H1 (cell line): ENCODE measurements around the gene ENTPD6. TPM values are rescaled to one million over a fixed set of nuclear protein-coding genes. Genes with fewer than 3 reads are reported as not detected.

Source experiments
- CTCF ChIA-PET: fragments of 300-600 bp; sonication (Branson Sonifier 250); formaldehyde crosslinking; loops from one replicate; lab custom pipeline; 2021; ENCODE audit not compliant: partially characterized antibody; lab: Charles Lee
- POLR2A ChIA-PET: fragments of 300-600 bp; sonication (Branson Sonifier 250); formaldehyde crosslinking; loops from one replicate; lab custom pipeline; 2021; ENCODE audit warnings: inconsistent platforms; ENCODE audit not compliant: partially characterized antibody; lab: Charles Lee
- DNase-seq, 2 experiments: peaks; one replicate each; pipeline versions ENCODE4 v3.0.0 to v3.0.0-alpha.2; 2010 to 2022; ENCODE audit warnings: low spot score in 2 of 2, low read depth in 1 of 2, mixed read lengths in 1 of 2
- FAIRE-seq: peaks from 2 replicates; lab custom pipeline; 2011; peaks lifted over from hg19 to GRCh38; lab: Jason Lieb, UNC
- H2AFZ ChIP-seq: 2 replicates; pipeline ENCODE4 v1.8.1; 2012; ENCODE audit warnings: low read length, inconsistent platforms
- H2AK5ac ChIP-seq: 2 replicates; pipeline ENCODE4 v1.6.1; 2013; ENCODE audit warnings: low read depth, low read length
- H2BK120ac ChIP-seq: replicated peaks from 2 replicates; pipeline ENCODE3; 2013; ENCODE audit warnings: low read depth, low read length, inconsistent platforms
- H2BK12ac ChIP-seq: 2 replicates; pipeline ENCODE4 v1.6.1; 2013; ENCODE audit warnings: low read depth, low read length
- H2BK15ac ChIP-seq: 2 replicates; pipeline ENCODE4 v1.6.1; 2013; ENCODE audit warnings: low read length
- H2BK20ac ChIP-seq: 2 replicates; pipeline ENCODE4 v1.6.1; 2013; ENCODE audit warnings: low read length
- H2BK5ac ChIP-seq: 2 replicates; pipeline ENCODE4 v1.6.1; 2013; ENCODE audit warnings: low read depth, low read length
- H3K14ac ChIP-seq: 2 replicates; pipeline ENCODE4 v1.6.1; 2013; ENCODE audit warnings: inconsistent platforms; ENCODE audit not compliant: insufficient read length
- H3K18ac ChIP-seq: 2 replicates; pipeline ENCODE4 v1.6.1; 2013; ENCODE audit warnings: low read length; ENCODE audit errors: extremely low read depth
- H3K23ac ChIP-seq: 2 replicates; pipeline ENCODE4 v1.6.1; 2013; ENCODE audit warnings: inconsistent platforms; ENCODE audit not compliant: insufficient read length
- H3K23me2 ChIP-seq: 2 replicates; pipeline ENCODE4 v1.6.1; 2013; ENCODE audit warnings: low read depth, low read length
- H3K27ac ChIP-seq: 2 replicates; pipeline ENCODE4 v1.6.1; 2011; ENCODE audit warnings: low read depth, low read length, inconsistent platforms
- H3K27me3 ChIP-seq, 4 experiments: replicated peaks in 1 of 4; 1 replicate in 1 of 4; 2 replicates in 3 of 4; pipeline versions ENCODE4 v1.6.1 to v1.8.1; 2011 to 2013; ENCODE audit warnings: low read length in 3 of 4, mild to moderate bottlenecking in 3 of 4, inconsistent platforms in 2 of 4, mixed read lengths in 2 of 4, moderate library complexity in 1 of 4; ENCODE audit not compliant: control insufficient read depth in 3 of 4, insufficient read depth in 3 of 4; ENCODE audit errors: extremely low read depth in 1 of 4
- H3K36me3 ChIP-seq, 4 experiments: 2 replicates each; pipeline versions ENCODE4 v1.6.1 to v1.8.1; 2011 to 2013; ENCODE audit warnings: mild to moderate bottlenecking in 4 of 4, low read length in 3 of 4, moderate library complexity in 2 of 4, control low read depth in 1 of 4, inconsistent platforms in 1 of 4; ENCODE audit not compliant: insufficient read depth in 4 of 4, control insufficient read depth in 2 of 4
- H3K4ac ChIP-seq: replicated peaks from 2 replicates; pipeline ENCODE3; 2013; ENCODE audit warnings: low read length, low read depth, mixed read lengths, inconsistent platforms; ENCODE audit not compliant: insufficient read length
- H3K4me1 ChIP-seq, 4 experiments: replicated peaks in 1 of 4; 1 replicate in 1 of 4; 2 replicates in 3 of 4; pipeline versions ENCODE4 v1.6.1 to v1.8.1; 2011 to 2013; ENCODE audit warnings: low read length in 3 of 4, inconsistent platforms in 2 of 4, mixed read lengths in 1 of 4; ENCODE audit not compliant: insufficient read depth in 4 of 4, control insufficient read depth in 3 of 4
- H3K4me2 ChIP-seq, 2 experiments: 2 replicates each; pipeline versions ENCODE4 v1.6.1 to v1.8.1; 2011 to 2013; ENCODE audit warnings: low read depth in 2 of 2, low read length in 2 of 2, control low read depth in 1 of 2, inconsistent platforms in 1 of 2, mild to moderate bottlenecking in 1 of 2; ENCODE audit not compliant: insufficient read depth in 1 of 2
- H3K4me3 ChIP-seq, 4 experiments: fragments of 200-600, 300-600 bp in 1 of 4; sonication (generic), shearing (Covaris generic), sonication (Bioruptor Twin) in 1 of 4; 2 replicates each; pipeline versions ENCODE4 v1.5.1 to v1.8.1; 2011 to 2016; ENCODE audit warnings: low read length in 4 of 4, low read depth in 3 of 4, control low read depth in 2 of 4, inconsistent platforms in 2 of 4, mild to moderate bottlenecking in 2 of 4, mixed read lengths in 1 of 4, moderate library complexity in 1 of 4; ENCODE audit not compliant: insufficient read depth in 2 of 4; ENCODE audit errors: extremely low read depth in 1 of 4
- H3K56ac ChIP-seq: replicated peaks from 2 replicates; pipeline ENCODE3; 2013; ENCODE audit warnings: low read depth, mild to moderate bottlenecking, mixed read lengths, low read length, inconsistent platforms; ENCODE audit not compliant: insufficient read length
- H3K79me1 ChIP-seq: 2 replicates; pipeline ENCODE4 v1.6.1; 2013; ENCODE audit warnings: low read depth, low read length, control low read depth
- H3K79me2 ChIP-seq, 2 experiments: 2 replicates each; pipeline versions ENCODE4 v1.6.1 to v1.8.1; 2012 to 2013; ENCODE audit warnings: low read length in 2 of 2, mild to moderate bottlenecking in 2 of 2, inconsistent platforms in 1 of 2; ENCODE audit not compliant: insufficient read depth in 2 of 2, control insufficient read depth in 1 of 2
- H3K9ac ChIP-seq, 4 experiments: replicated peaks in 1 of 4; 1 replicate in 1 of 4; 2 replicates in 3 of 4; pipeline versions ENCODE4 v1.6.1 to v1.8.1; 2011 to 2013; ENCODE audit warnings: low read depth in 3 of 4, low read length in 3 of 4, control low read depth in 2 of 4, mild to moderate bottlenecking in 2 of 4, moderate library complexity in 2 of 4, inconsistent platforms in 1 of 4; ENCODE audit errors: extremely low read depth in 1 of 4
- H3K9me3 ChIP-seq, 2 experiments: 2 replicates each; pipeline versions ENCODE4 v1.6.1 to v1.8.1; 2012 to 2013; ENCODE audit warnings: mild to moderate bottlenecking in 2 of 2, moderate library complexity in 2 of 2, control low read depth in 1 of 2, inconsistent platforms in 1 of 2, low read depth in 1 of 2, low read length in 1 of 2, mixed read lengths in 1 of 2; ENCODE audit not compliant: insufficient read depth in 2 of 2
- H4K20me1 ChIP-seq, 2 experiments: replicated peaks in 1 of 2; 2 replicates each; pipeline versions ENCODE3 to v1.8.1; 2011 to 2013; ENCODE audit warnings: inconsistent platforms in 2 of 2, low read length in 2 of 2, mild to moderate bottlenecking in 1 of 2; ENCODE audit not compliant: insufficient read depth in 2 of 2, control insufficient read depth in 1 of 2
- H4K5ac ChIP-seq: 2 replicates; pipeline ENCODE4 v1.6.1; 2013; ENCODE audit warnings: low read length, low read depth, mixed read lengths, inconsistent platforms; ENCODE audit not compliant: insufficient read length
- H4K8ac ChIP-seq: 2 replicates; pipeline ENCODE4 v1.8.0; 2013; ENCODE audit warnings: mild to moderate bottlenecking, moderate library complexity, low read length, inconsistent platforms; ENCODE audit not compliant: insufficient read depth; ENCODE audit errors: extremely low read depth
- H4K91ac ChIP-seq: replicated peaks from 2 replicates; pipeline ENCODE3; 2013; ENCODE audit warnings: low read length, mixed read lengths, inconsistent platforms; ENCODE audit not compliant: insufficient read length
- SIX5 ChIP-seq: IDR thresholded peaks from 2 replicates; pipeline ENCODE4 v1.6.1; 2011; ENCODE audit warnings: mild to moderate bottlenecking, low read depth, low read length
- WGBS, 2 experiments: shearing (Covaris generic) in 1 of 2; methylation state at CpG; one replicate each; pipeline versions ENCODE4 v1.1.6 to v1.1.7; 2013 to 2015; ENCODE audit warnings: low lambda C conversion rate in 2 of 2, mixed read lengths in 2 of 2, inconsistent platforms in 1 of 2, low coverage in 1 of 2, missing lambda C conversion rate in 1 of 2; ENCODE audit not compliant: insufficient replicate concordance in 2 of 2, insufficient coverage in 1 of 2, insufficient read length in 1 of 2; ENCODE audit errors: extremely low coverage in 1 of 2, missing lambda C conversion rate in 1 of 2; 5-methylcytosine and 5-hydroxymethylcytosine counted together
- polyA plus RNA-seq, 7 experiments: library from polyadenylated mRNA; depleted of rRNA in 3 of 7; stranded (reverse) in 5 of 7; unstranded in 2 of 7; fragments of >200 nt in 5 of 7; fragments of 200-250 nt in 2 of 7; gene quantifications; 1 replicate in 5 of 7; 2 replicates in 1 of 7; 4 replicates in 1 of 7; pipeline versions ENCODE4 v1.2.1 to v1.2.3, GENCODE V29; 2011 to 2013; ENCODE audit warnings: missing spikeins in 2 of 7, mixed read lengths in 2 of 7
- total RNA-seq: library from RNA; stranded (reverse); fragmentation: NEBNext Ultra II Directional; extraction: Animal tissue kit (Norgen Biotek cat#: 25700); gene quantifications from 2 replicates; pipeline ENCODE4 v1.2.1, GENCODE V29; 2021

Gene ENTPD6
- total and polyA plus RNA-seq, 2 of the 8 experiments (the other 6 are each of a cell fraction or from before 2014, with no cell fraction given), result 47.8 to 57.3 TPM

GRCh38 chr20:25251558-25251957 lies 56.0 kb downstream of the ENTPD6 start:
- H4K20me1 ChIP-seq, result peaks cover 3 to 10% of the 10 kb centered on the region in 2 experiments
- H4K91ac ChIP-seq, result no peak overlapping the region
- H3K9me3 ChIP-seq, result no peaks in the 10 kb centered on the region
- no peak overlapping the region for H2BK15ac ChIP-seq
- no peak overlapping the region for H3K4ac ChIP-seq
- H3K23ac ChIP-seq, result no peak overlapping the region
- H3K36me3 ChIP-seq, result no peaks in the 10 kb centered on the region
- no peak overlapping the region for H4K8ac ChIP-seq
- H3K4me1 ChIP-seq, result peaks cover 3 to 7% (median 4%) of the 10 kb centered on the region in 4 experiments; a peak in 6 of 7 replicates
- H2BK5ac ChIP-seq, result no peak overlapping the region
- H3K79me2 ChIP-seq, result peaks cover 17 to 49% of the 10 kb centered on the region in 2 experiments
- POLR2A ChIA-PET, result no interaction called here
- H3K4me3 ChIP-seq, result no peak overlapping the region
- peaks cover 0 to 7% (median 5%) of the 10 kb centered on the region in 4 experiments; a peak in 4 of 7 replicates for H3K27me3 ChIP-seq
- H2BK120ac ChIP-seq, result no peak overlapping the region
- no peak overlapping the region for H3K14ac ChIP-seq
- no peak overlapping the region for H3K27ac ChIP-seq
- no peak overlapping the region for H3K56ac ChIP-seq
- H2BK12ac ChIP-seq, result no peak overlapping the region
- 95% methylated on average over 4 of the region's 4 CpGs; no CpG with 5 or more reads in 1 of the 2 experiments for WGBS, 2 experiments
- TF ChIP-seq SIX5, result no peak
- no peak overlapping the region for H2AK5ac ChIP-seq
- H3K79me1 ChIP-seq, result peaks cover 5% of the 10 kb centered on the region
- no peak for FAIRE-seq
- no peak overlapping the region for H3K9ac ChIP-seq
- H3K23me2 ChIP-seq, result peaks cover 10% of the 10 kb centered on the region; the same call in 1 of the 2 replicates
- no peak overlapping the region for H3K18ac ChIP-seq
- H2AFZ ChIP-seq, result no peak overlapping the region
- DNase-seq, result peak in 1 of 2 experiments; percentile 23
- no peak overlapping the region for H3K4me2 ChIP-seq
- H4K5ac ChIP-seq, result no peak overlapping the region
- no peak overlapping the region for H2BK20ac ChIP-seq
- CTCF ChIA-PET, result interaction anchor here (1.4 to 1.7 kb wide), 2 partner anchors 28 to 186 kb away, joined by 4 to 5 read pairs; no protein-coding TSS in a partner anchor
